ENCODE measurements around the gene SHE.

SHE gene

GRCh38 chr1:154443274-154444013 is 58.8 kb downstream of the SHE start:
- no peak for DNase-seq

GRCh38 chr1:154442006-154442740 is 60.0 kb downstream of the SHE start:
- DNase-seq = peak; percentile 46

GRCh38 chr1:154441241-154441888 is 60.8 kb downstream of the SHE start:
- DNase-seq = peak; percentile 47

- no peak for DNase-seq
Measured at GRCh38 chr1:154440036-154440804, 62.0 kb downstream of the SHE start.

GRCh38 chr1:154436433-154436832 is 65.8 kb downstream of the SHE start:
- DNase-seq = no peak

GRCh38 chr1:154435599-154436200 is 66.5 kb downstream of the SHE start:
- DNase-seq = no peak

- DNase-seq = no peak
Measured at GRCh38 chr1:154434346-154435085, 67.7 kb downstream of the SHE start.

- DNase-seq = peak; percentile 63
Measured at GRCh38 chr1:154433161-154433764, 68.9 kb downstream of the SHE start.

- DNase-seq = peak; percentile 40
Measured at GRCh38 chr1:154431586-154432373, 70.4 kb downstream of the SHE start.

GRCh38 chr1:154430903-154431302 is 71.3 kb downstream of the SHE start:
- DNase-seq = no peak

- DNase-seq = no peak
Measured at GRCh38 chr1:154429841-154430611, 72.2 kb downstream of the SHE start.

Data from CD4-positive, alpha-beta T cell treated with Interleukin-6 for 4 hours (primary cell).